OCI-LY1 (cell line): ENCODE measurements around the gene TRABD2A.

Source experiments
- CTCF ChIP-seq: fragments of 200-600 bp; sonication (generic), shearing (Covaris generic); IDR thresholded peaks from 2 replicates; pipeline ENCODE4 v1.5.1; 2017; ENCODE audit warnings: mild to moderate bottlenecking, antibody characterized with exemption, low read length, moderate library complexity, mixed read lengths
- EZH2 ChIP-seq: fragments of 200-600 bp; sonication (generic), shearing (Covaris generic); IDR thresholded peaks from 2 replicates; pipeline ENCODE4 v1.8.0; 2017; ENCODE audit warnings: borderline replicate concordance, mixed run types, mild to moderate bottlenecking, antibody characterized with exemption, low read length, moderate library complexity, mixed read lengths

- no peak for TF ChIP-seq EZH2
- no peak for TF ChIP-seq CTCF
Observed at GRCh38 chr2:84904717-84905174, 23.9 kb upstream of the TRABD2A start.
